Pancreas (tissue), 10 donors: ENCODE results near the gene SPRR2F. TPM values are rescaled to one million over a fixed set of nuclear protein-coding genes. Genes with fewer than 3 reads are reported as not detected.

Source experiments
- ATAC-seq, 4 donors: fragments of 200-7000 bp; cut with Tn5 transposase; one replicate each; pipeline versions ENCODE4 v1.8.0 to v1.9.1; 2020; ENCODE audit warnings: mild to moderate bottlenecking in 4 of 4, moderate library complexity in 4 of 4
- DNase-seq, 6 donors: peaks; one replicate each; pipeline ENCODE4 v3.0.0-alpha.2; 2020
- FAIRE-seq: peaks from 2 replicates; lab custom pipeline; 2012; peaks lifted over from hg19 to GRCh38; lab: Jason Lieb, UNC
- H3K27ac ChIP-seq, 4 donors: fragments of 200-600 bp; sonication (generic); 1 replicate in 3 of 4; 2 replicates in 1 of 4; pipeline versions ENCODE4 v1.5.0 to v1.8.0; 2020
- H3K27me3 ChIP-seq, 4 donors: fragments of 200-600 bp; one replicate each; pipeline ENCODE4 v1.8.0; 2021
- H3K36me3 ChIP-seq, 3 donors: fragments of 200-600 bp; sonication (generic) in 1 of 3; one replicate each; pipeline versions ENCODE4 v1.5.0 to v1.8.0; 2020 to 2021
- H3K4me1 ChIP-seq, 3 donors: fragments of 200-600 bp; one replicate each; pipeline ENCODE4 v1.8.0; 2021
- H3K4me3 ChIP-seq, 4 donors: fragments of 200-600 bp; sonication (generic) in 2 of 4; one replicate each; pipeline versions ENCODE4 v1.5.0 to v1.8.0; 2020 to 2021
- H3K9me3 ChIP-seq, 4 donors: fragments of 200-600 bp; one replicate each; pipeline ENCODE4 v1.8.0; 2021
- WGBS, 2 donors: extraction: QIAGEN DNeasy Blood & Tissue Kit; methylation state at CpG; one replicate each; pipeline ENCODE4 v1.1.7; 2013; 5-methylcytosine and 5-hydroxymethylcytosine counted together
- intact Hi-C, 3 donors: fragments of 100-400 bp; cut with DNase I; formaldehyde crosslinking; loops; one replicate each; pipeline versions ENCODE4 v1.11.1 to v1.14.2; 2022
- polyA plus RNA-seq, 2 donors: library from polyadenylated mRNA; stranded (reverse); fragments of 200-250 nt; gene quantifications; one replicate each; pipeline ENCODE4 v1.2.3, GENCODE V29; 2013
- total RNA-seq, 6 donors: library from RNA; stranded (reverse); fragmentation: NEBNext Ultra II Directional in 4 of 6; extraction: Animal tissue kit (Norgen Biotek cat#: 25700) in 4 of 6; gene quantifications; one replicate each; pipeline versions ENCODE4 v1.2.1 to v1.2.4, GENCODE V29; 2021 to 2023
- TF ChIP-seq, protein P1 (sequence below), 4 donors: fragments of 200-600 bp; sonication (generic) in 3 of 4; IDR thresholded peaks; one replicate each; pipeline versions ENCODE4 v1.5.0 to v1.8.0; 2021; ENCODE audit warnings: antibody characterized with exemption in 4 of 4
- donor health status: healthy with polysubstance abuse.
- donor health status: DM: no; HTN: no; CAD: no; lungs with moderate emphysema.
- donor health status: DM: no; HTN: no; CAD: no.
- donor health status: control.
- donor health status: control.
- donor health status: Bipolar disorder and iron deficiency.
- donor health status: DM: yes; HTN: yes; CAD: no.
- donor health status: DM: no; HTN: no; CAD: no.
- donor health status: DM: no; HTN: no; CAD: no.
- donor health status: DM: yes; HTN: yes; CAD: no.

The SPRR2F gene
- total and polyA plus RNA-seq, 8 donors = 0.35 TPM; not detected in 7

DNA sequence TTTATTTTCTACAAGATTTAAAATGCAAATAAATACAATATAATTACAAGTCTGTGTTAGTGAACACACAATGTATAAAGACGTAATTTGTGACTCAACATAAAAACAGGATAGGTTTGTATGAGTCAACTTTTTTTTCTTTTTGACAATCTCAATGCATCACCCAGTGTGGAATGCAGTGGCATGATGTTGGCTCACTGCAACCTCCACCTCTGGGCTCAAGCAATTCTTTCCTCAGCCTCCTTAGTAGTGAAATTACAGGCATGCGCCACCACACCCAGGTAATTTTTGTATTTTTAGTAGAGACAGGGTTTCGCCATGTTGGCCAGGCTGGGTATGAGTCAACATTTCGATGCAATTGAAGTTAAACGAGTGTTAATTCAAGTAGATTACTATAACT lies 13.1 kb downstream of the SPRR2F start:
- peaks cover 0 to 2% (median 0%) of the 10 kb centered on the region in 4 donors for H3K27me3 ChIP-seq
- H3K36me3 ChIP-seq = no peaks in the 10 kb centered on the region
- intact Hi-C loops = no loop called here
- H3K4me3 ChIP-seq = no peak overlapping the region
- DNase-seq (no peak), ATAC-seq (no peak), FAIRE-seq (no peak)
- 90 to 93% methylated on average over 5 of the region's 5 CpGs for WGBS, 2 donors
- H3K9me3 ChIP-seq = no peaks in the 10 kb centered on the region
- H3K27ac ChIP-seq = no peak overlapping the region
- no peaks in the 10 kb centered on the region for H3K4me1 ChIP-seq
- TF ChIP-seq, protein P1, sequence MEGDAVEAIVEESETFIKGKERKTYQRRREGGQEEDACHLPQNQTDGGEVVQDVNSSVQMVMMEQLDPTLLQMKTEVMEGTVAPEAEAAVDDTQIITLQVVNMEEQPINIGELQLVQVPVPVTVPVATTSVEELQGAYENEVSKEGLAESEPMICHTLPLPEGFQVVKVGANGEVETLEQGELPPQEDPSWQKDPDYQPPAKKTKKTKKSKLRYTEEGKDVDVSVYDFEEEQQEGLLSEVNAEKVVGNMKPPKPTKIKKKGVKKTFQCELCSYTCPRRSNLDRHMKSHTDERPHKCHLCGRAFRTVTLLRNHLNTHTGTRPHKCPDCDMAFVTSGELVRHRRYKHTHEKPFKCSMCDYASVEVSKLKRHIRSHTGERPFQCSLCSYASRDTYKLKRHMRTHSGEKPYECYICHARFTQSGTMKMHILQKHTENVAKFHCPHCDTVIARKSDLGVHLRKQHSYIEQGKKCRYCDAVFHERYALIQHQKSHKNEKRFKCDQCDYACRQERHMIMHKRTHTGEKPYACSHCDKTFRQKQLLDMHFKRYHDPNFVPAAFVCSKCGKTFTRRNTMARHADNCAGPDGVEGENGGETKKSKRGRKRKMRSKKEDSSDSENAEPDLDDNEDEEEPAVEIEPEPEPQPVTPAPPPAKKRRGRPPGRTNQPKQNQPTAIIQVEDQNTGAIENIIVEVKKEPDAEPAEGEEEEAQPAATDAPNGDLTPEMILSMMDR (IDR thresholded peaks at IDR 0.05) = no peak

DNA sequence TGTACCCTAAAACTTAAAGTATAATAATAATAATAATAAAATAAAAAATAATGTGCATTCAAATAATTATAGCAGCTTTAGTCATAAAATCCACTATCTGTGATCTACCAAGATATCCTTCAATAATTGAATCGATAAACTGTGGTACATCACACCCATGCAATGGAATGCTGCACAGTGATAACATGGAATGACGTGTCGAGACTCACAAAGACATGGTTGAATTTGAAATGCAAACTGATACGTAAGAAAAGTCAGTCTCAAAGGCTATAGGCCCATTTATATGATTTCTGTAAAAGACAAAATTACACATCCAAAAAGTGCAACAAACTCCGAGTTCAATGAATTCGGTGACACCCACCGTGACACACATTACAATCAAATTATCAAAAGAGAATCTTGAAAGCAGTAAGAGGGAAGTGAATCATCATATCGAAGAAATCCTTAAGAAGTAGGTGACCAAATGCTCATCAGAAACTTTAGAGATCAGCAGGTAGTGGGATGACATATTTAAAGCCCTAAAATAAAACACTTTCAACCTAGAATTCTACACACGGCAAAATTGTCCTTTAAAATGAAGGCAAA lies 13.8 kb downstream of the SPRR2F start:
- H3K9me3 ChIP-seq = no peaks in the 10 kb centered on the region
- WGBS, 2 donors = 89 to 90% methylated on average over 9 of the region's 9 CpGs
- H3K27ac ChIP-seq = no peak overlapping the region
- ATAC-seq (no peak), FAIRE-seq (no peak), DNase-seq (no peak)
- intact Hi-C loops = loop anchor here in 1 of 3 donors (10.0 kb wide), 1 partner anchor 55 kb away; the partner anchor contains the start of gene SPRR2D
- no peaks in the 10 kb centered on the region for H3K4me1 ChIP-seq
- H3K36me3 ChIP-seq = no peaks in the 10 kb centered on the region
- H3K4me3 ChIP-seq = no peak overlapping the region
- TF ChIP-seq, protein P1 (IDR thresholded peaks at IDR 0.05) = no peak
- peaks cover 0 to 2% (median 0%) of the 10 kb centered on the region in 4 donors for H3K27me3 ChIP-seq

- TF ChIP-seq, protein P1 (IDR thresholded peaks at IDR 0.05) = no peak
- DNase-seq = no peak
- Histone ChIP-seq H3K36me3 (no peaks in the 10 kb centered on the region), H3K4me3 (no peak overlapping the region), H3K4me1 (no peaks in the 10 kb centered on the region), H3K9me3 (no peaks in the 10 kb centered on the region), H3K27me3 (peaks cover 0 to 2% (median 0%) of the 10 kb centered on the region in 4 donors), H3K27ac (no peak overlapping the region)
- no peak for FAIRE-seq
- ATAC-seq = no peak
- intact Hi-C loops = loop anchor here in 1 of 3 donors (10.0 kb wide), 1 partner anchor 51 kb away; the partner anchor contains the start of gene SPRR2D
Measured at GRCh38 chr1:153095764-153096163, 17.6 kb downstream of the SPRR2F start.

- Histone ChIP-seq H3K9me3 (no peaks in the 10 kb centered on the region), H3K27ac (no peak within 1 kb of the TSS), H3K4me1 (no peaks in the 10 kb centered on the region), H3K36me3 (no peaks in the 10 kb centered on the region), H3K4me3 (no peak within 1 kb of the TSS), H3K27me3 (peaks cover 0 to 2% (median 0%) of the 10 kb centered on the region in 4 donors)
- ATAC-seq = no peak
- FAIRE-seq = no peak
- no peak for DNase-seq
- intact Hi-C loops = loop anchor here in 1 of 3 donors (10.0 kb wide), 1 partner anchor 50 kb away; the partner anchor contains the start of gene SPRR2D
- TF ChIP-seq, protein P1 (IDR thresholded peaks at IDR 0.05) = no peak
Measured at GRCh38 chr1:153094426-153094825, 18.9 kb downstream of the SPRR2F start, which contains the start of gene SPRR2E. Gene SPRR2E (minus strand): TSS chr1:153094526. CDS start chr1:153093751, 775 bp downstream.

DNA sequence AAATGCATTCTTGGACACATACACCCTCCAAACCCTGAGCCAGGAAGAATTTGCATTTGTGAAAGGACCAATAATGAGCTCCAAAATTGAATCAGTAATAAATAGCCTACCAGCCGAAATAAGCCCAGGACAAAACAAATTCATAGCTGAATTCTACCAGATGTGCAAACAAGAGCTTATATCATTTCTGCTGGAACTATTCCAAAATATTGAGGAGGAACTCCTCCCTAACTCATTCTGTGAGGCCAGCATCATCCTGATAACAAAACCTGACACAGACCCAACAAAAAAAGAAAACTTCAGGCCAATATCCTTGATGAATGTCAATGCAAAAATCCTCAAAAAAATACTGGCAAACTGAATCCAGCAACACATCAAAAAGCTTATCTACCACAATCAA lies 25.7 kb downstream of the SPRR2F start:
- no peak for ATAC-seq
- no peak overlapping the region for H3K27ac ChIP-seq
- H3K4me3 ChIP-seq = no peak overlapping the region
- TF ChIP-seq, protein P1 (IDR thresholded peaks at IDR 0.05) = no peak
- WGBS, 2 donors = 36 to 65% methylated on average over 1 of the region's 1 CpG
- H3K27me3 ChIP-seq = no peaks in the 10 kb centered on the region
- no peaks in the 10 kb centered on the region for H3K4me1 ChIP-seq
- no peaks in the 10 kb centered on the region for H3K36me3 ChIP-seq
- intact Hi-C loops = no loop called here
- FAIRE-seq = no peak
- no peak for DNase-seq
- H3K9me3 ChIP-seq = no peaks in the 10 kb centered on the region
